Measurements from ENCODE around the gene CAPZA2. TPM values are rescaled to one million over a fixed set of nuclear protein-coding genes. Genes with fewer than 3 reads are reported as not detected.
A peak's percentile ranks its signal among the peaks of the same experiment; 100 is the strongest.

The CAPZA2 gene
- total and polyA plus RNA-seq, 9 of the 15 experiments (the other 6 are each of a cell fraction or from before 2014, with no cell fraction given) = 67.0 to 524 (median 176) TPM

GRCh38 chr7:116877443-116878217 lies 15.2 kb downstream of the CAPZA2 start:
- Histone ChIP-seq H3K79me2 (ENCODE audit: control insufficient read depth, insufficient read depth, low read length) (peaks cover 82% of the 10 kb centered on the region), H2AFZ (ENCODE audit: low read depth, low read length) (no peak overlapping the region), H3K27me3 (ENCODE audit: control insufficient read depth in 2 of 2, insufficient read depth in 2 of 2, low read length in 2 of 2) (no peaks in the 10 kb centered on the region), H3K9me1 (ENCODE audit: control insufficient read depth, insufficient read depth, low read length) (peaks cover 3% of the 10 kb centered on the region), H4K20me1 (replicated peaks; ENCODE audit: control insufficient read depth, insufficient read depth, low read length) (peaks cover 25% of the 10 kb centered on the region), H3K27ac (ENCODE audit: extremely low read depth, low read depth, low read length) (peak overlapping the region; percentile 64), H3K9ac (ENCODE audit: insufficient read depth in 1 of 2, low read depth in 2 of 2, low read length in 2 of 2) (peak overlapping the region in 1 of 2 experiments; percentile 1; a peak in 1 of 4 replicates), H3K36me3 (ENCODE audit: control insufficient read depth, insufficient read depth, low read length) (peaks cover 20% of the 10 kb centered on the region; the same call in 2 of the 3 replicates), H3K4me1 (replicated peaks in 1 of 2; ENCODE audit: control insufficient read depth in 2 of 2, insufficient read depth in 2 of 2, low read length in 2 of 2) (peaks cover 14 to 26% of the 10 kb centered on the region in 2 experiments), H3K4me2 (ENCODE audit: insufficient read depth, low read length) (peak overlapping the region; percentile 61), H3K9me3 (replicated peaks; ENCODE audit: control insufficient read depth, insufficient read depth, low read depth, low read length) (no peaks in the 10 kb centered on the region), H3K4me3 (no peak overlapping the region; the same call in 1 of the 2 replicates)
- POLR2A ChIA-PET = interaction anchor here (0.5 to 2.0 kb wide), 6 partner anchors 8 to 346 kb away, joined by 3 to 10 read pairs (median 3); no protein-coding TSS in a partner anchor
- TSS peak; percentile 1 for BruUV-seq (replicated peaks)
- FAIRE-seq (no peak), DNase-seq (ENCODE audit: extremely low read depth in 1 of 4, low spot score in 3 of 4) (no peak), ATAC-seq (peak; percentile 21; the same call in 1 of the 3 replicates)
- in situ Hi-C loops (cut with MboI) (no loop called here), intact Hi-C loops (cut with micrococcal nuclease) (loop anchor here (1.0 to 5.0 kb wide), 7 partner anchors 15 to 665 kb away; partner anchors contain the start of genes CAPZA2 and TES)
- 31% methylated on average over 3 of the region's 3 CpGs for WGBS (ENCODE audit: insufficient coverage, low coverage, missing lambda C conversion rate)
- CTCF ChIA-PET (ENCODE audit: low intra/inter-chr PET ratio) = no interaction called here
- TF ChIP-seq RAD51 (IDR thresholded peaks at IDR 0.05; ENCODE audit: borderline replicate concordance, low read depth) (peak; percentile 57; the same call in 1 of the 2 replicates), DACH1 (IDR thresholded peaks at IDR 0.05; ENCODE audit: partially characterized antibody) (peak; percentile 9), FOSL1 (tag; conservative IDR thresholded peaks at IDR 0.05) (peak; percentile 30; the same call in 1 of the 2 replicates), PRMT5 (CRISPR knock-in tag; IDR thresholded peaks at IDR 0.05) (no peak), MAFF (IDR thresholded peaks at IDR 0.05; ENCODE audit: low read length) (no peak), CHD7 (IDR thresholded peaks at IDR 0.05; ENCODE audit: low read depth, low read length) (peak; percentile 68), SMARCA5 (IDR thresholded peaks at IDR 0.05) (peak; percentile 64; the same call in 1 of the 2 replicates), ZBTB33 (CRISPR knock-in tag; IDR thresholded peaks at IDR 0.05) (no peak)

All from K562 (cell line).